Esophagus squamous epithelium (tissue), 5 donors: ENCODE measurements around the gene PABPN1. TPM values are rescaled to one million over a fixed set of nuclear protein-coding genes. Genes with fewer than 3 reads are reported as not detected.
"Not testable (repeated sequence)": the region's sequence is repeated elsewhere in the genome, so short reads cannot be mapped to it uniquely, and the experiment has no call there.

ENCODE experiments used
- DNase-seq: peaks from one replicate; lab custom pipeline; 2025; lab: John Stamatoyannopoulos, UW
- H3K27ac ChIP-seq, 4 donors: fragments of 200-600 bp; sonication (generic); one replicate each; pipeline ENCODE4 v1.5.1; 2016 to 2019; ENCODE audit warnings: mild to moderate bottlenecking in 1 of 4
- H3K27me3 ChIP-seq, 4 donors: fragments of 200-600 bp; sonication (generic); 1 replicate in 3 of 4; 2 replicates in 1 of 4; pipeline versions ENCODE4 v1.5.1 to v1.6.0; 2017 to 2021; ENCODE audit warnings: antibody characterized with exemption in 1 of 4
- H3K36me3 ChIP-seq, 3 donors: fragments of 200-600 bp; sonication (generic); one replicate each; pipeline ENCODE4 v1.5.1; 2016 to 2019
- H3K4me1 ChIP-seq, 3 donors: fragments of 200-600 bp; sonication (generic); one replicate each; pipeline ENCODE4 v1.5.1; 2017 to 2019
- H3K4me3 ChIP-seq, 4 donors: fragments of 200-600 bp; sonication (generic); 1 replicate in 3 of 4; 2 replicates in 1 of 4; pipeline ENCODE4 v1.5.1; 2016 to 2019; ENCODE audit warnings: mild to moderate bottlenecking in 2 of 4, moderate library complexity in 1 of 4
- H3K9me3 ChIP-seq, 3 donors: fragments of 200-600 bp; sonication (generic); one replicate each; pipeline ENCODE4 v1.5.1; 2016 to 2019
- POLR2A ChIP-seq, 4 donors: fragments of 450-650 bp; IDR thresholded peaks; one replicate each; pipeline ENCODE4 v1.6.1; 2017; ENCODE audit warnings: antibody characterized with exemption in 4 of 4, mild to moderate bottlenecking in 4 of 4, moderate library complexity in 3 of 4
- WGBS, 2 donors: methylation state at CpG; one replicate each; pipeline ENCODE4 v1.1.5; 2018; 5-methylcytosine and 5-hydroxymethylcytosine counted together
- intact Hi-C: fragments of 100-400 bp; cut with DNase I; formaldehyde crosslinking; loops from one replicate; pipeline ENCODE4 v1.15.0; 2022
- total RNA-seq, 4 donors: library from RNA; depleted of rRNA; stranded (reverse); fragments of >200 nt; gene quantifications; one replicate each; pipeline ENCODE4 v1.1.0, GENCODE V29; 2016
- TF ChIP-seq, protein P1 (sequence below), 6 experiments: fragments of 450-650 bp in 4 of 6; fragments of 200-600 bp in 2 of 6; sonication (generic) in 2 of 6; IDR thresholded peaks; one replicate each; pipeline ENCODE4 v1.5.1; 2016 to 2019; ENCODE audit warnings: antibody characterized with exemption in 6 of 6, mild to moderate bottlenecking in 4 of 6, moderate library complexity in 4 of 6
- donor health status: DM: yes; HTN: yes; CAD: no.

The PABPN1 gene, protein sequence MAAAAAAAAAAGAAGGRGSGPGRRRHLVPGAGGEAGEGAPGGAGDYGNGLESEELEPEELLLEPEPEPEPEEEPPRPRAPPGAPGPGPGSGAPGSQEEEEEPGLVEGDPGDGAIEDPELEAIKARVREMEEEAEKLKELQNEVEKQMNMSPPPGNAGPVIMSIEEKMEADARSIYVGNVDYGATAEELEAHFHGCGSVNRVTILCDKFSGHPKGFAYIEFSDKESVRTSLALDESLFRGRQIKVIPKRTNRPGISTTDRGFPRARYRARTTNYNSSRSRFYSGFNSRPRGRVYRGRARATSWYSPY
- 10 to 100 TPM; 28.2 to 63.8 (median 51.3) TPM for total RNA-seq

DNA sequence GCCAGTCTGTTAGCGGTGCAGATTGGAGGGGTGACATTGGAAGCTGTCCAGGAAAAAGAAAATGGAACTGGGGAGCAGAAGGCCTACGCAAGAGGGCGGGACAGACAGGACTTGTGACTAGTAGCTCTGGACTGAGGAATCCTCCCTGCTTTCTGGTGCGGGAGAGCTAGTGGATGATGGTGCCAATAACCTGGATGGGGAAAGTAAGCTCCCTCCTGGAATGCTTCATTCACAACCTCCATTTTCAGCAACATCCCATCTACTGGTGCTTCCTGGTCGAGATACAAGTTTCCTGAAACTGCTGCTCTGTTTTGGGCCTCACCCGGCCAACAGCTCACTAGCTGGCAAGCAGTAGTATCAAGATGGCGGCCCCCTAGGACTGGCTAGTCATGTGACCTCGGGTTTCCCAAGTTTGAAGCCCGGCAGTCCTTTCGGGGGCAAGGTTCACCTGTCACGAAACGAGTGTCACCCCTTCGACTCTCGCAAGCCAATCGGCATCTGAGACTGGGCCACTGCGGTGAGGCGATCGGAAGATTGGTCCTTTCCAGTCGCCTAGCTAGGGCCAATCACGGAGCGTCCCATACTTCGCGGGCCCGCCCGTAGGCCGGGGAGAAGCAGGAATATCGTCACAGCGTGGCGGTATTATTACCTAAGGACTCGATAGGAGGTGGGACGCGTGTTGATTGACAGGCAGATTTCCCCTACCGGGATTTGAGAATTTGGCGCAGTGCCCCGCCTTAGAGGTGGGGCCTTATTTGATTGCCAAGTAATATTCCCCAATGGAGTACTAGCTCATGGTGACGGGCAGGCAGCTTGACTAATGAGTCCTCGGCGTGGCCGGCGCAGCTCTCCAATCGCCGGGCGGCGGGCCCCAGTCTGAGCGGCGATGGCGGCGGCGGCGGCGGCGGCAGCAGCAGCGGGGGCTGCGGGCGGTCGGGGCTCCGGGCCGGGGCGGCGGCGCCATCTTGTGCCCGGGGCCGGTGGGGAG lies at the start of gene PABPN1:
Gene PABPN1, plus strand, starts transcription at position 874 of the 988 bp plus-strand sequence. Its CDS starts 13 bp downstream, at position 887.
- peak within 1 kb of the TSS; percentile 94 to 99 (median 95) for H3K4me3 ChIP-seq
- DNase-seq, result peak; percentile 97
- H3K36me3 ChIP-seq, result peaks cover 0 to 50% (median 16%) of the 10 kb centered on the region in 3 donors
- peaks cover 15 to 37% (median 16%) of the 10 kb centered on the region in 3 donors for H3K4me1 ChIP-seq
- TF ChIP-seq, protein P1, sequence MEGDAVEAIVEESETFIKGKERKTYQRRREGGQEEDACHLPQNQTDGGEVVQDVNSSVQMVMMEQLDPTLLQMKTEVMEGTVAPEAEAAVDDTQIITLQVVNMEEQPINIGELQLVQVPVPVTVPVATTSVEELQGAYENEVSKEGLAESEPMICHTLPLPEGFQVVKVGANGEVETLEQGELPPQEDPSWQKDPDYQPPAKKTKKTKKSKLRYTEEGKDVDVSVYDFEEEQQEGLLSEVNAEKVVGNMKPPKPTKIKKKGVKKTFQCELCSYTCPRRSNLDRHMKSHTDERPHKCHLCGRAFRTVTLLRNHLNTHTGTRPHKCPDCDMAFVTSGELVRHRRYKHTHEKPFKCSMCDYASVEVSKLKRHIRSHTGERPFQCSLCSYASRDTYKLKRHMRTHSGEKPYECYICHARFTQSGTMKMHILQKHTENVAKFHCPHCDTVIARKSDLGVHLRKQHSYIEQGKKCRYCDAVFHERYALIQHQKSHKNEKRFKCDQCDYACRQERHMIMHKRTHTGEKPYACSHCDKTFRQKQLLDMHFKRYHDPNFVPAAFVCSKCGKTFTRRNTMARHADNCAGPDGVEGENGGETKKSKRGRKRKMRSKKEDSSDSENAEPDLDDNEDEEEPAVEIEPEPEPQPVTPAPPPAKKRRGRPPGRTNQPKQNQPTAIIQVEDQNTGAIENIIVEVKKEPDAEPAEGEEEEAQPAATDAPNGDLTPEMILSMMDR (IDR thresholded peaks at IDR 0.05), result no peak
- peak in 2 of 4 donors; percentile 4 to 62 for TF ChIP-seq POLR2A (IDR thresholded peaks at IDR 0.05)
- no peaks in the 10 kb centered on the region for H3K9me3 ChIP-seq
- H3K27ac ChIP-seq, result peak within 1 kb of the TSS; percentile 94 to 100 (median 99)
- no peaks in the 10 kb centered on the region for H3K27me3 ChIP-seq
- intact Hi-C loops, result no loop called here
- 19 to 35% methylated on average over 7 to 15 of the region's 63 CpGs for WGBS, 2 donors

DNA sequence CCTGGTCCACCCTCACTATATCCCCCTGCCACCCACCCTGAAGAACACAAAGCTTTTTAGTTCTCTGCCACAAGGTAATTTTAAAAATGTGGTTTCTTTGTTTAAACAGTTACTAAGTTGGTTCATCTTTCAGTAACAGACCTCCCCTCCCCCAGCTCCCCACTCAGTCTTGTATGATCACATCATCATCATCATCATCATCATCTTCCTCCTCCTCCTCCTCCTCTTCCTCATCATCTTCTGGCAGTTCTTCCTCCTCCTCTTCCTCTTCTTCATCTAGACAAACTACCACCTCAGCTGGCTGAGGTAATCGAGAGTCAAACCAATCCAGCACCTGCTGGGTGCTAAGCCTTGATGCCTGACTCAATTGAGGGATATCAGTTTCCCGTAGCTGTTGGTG lies 45.8 kb upstream of the PABPN1 start:
- H3K4me3 ChIP-seq, result no peak overlapping the region
- WGBS, 2 donors, result 80 to 89% methylated on average over 1 to 2 of the region's 2 CpGs
- peak overlapping the region in 1 of 4 donors; percentile 47 for H3K27ac ChIP-seq
- DNase-seq, result no peak
- intact Hi-C loops, result no loop called here
- H3K27me3 ChIP-seq, result no peaks in the 10 kb centered on the region
- TF ChIP-seq, protein P1 (IDR thresholded peaks at IDR 0.05), result no peak
- TF ChIP-seq POLR2A (IDR thresholded peaks at IDR 0.05), result no peak
- no peaks in the 10 kb centered on the region for H3K4me1 ChIP-seq
- no peaks in the 10 kb centered on the region for H3K9me3 ChIP-seq
- peaks cover 0 to 18% (median 0%) of the 10 kb centered on the region in 3 donors for H3K36me3 ChIP-seq

DNA sequence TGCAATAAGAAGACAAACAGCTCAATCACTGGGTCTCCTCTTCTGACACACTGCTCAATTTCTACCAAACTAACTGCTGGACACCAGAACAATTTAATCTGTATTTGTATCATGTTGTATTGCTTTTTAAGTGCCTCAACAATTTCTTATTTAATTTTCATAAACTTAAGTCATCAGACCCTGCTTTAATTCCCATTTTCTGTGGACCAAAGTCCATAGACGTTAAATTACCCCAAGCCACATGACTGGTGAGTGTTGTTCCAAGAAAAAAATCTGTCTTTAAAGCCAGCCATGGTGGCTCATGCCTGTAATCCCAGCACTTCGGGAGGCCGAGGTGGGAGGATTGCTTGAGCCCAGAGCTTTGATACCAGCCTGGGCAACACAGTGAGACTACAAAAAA lies 44.1 kb upstream of the PABPN1 start:
- Histone ChIP-seq H3K27me3 (no peaks in the 10 kb centered on the region), H3K9me3 (no peaks in the 10 kb centered on the region), H3K27ac (no peak overlapping the region), H3K4me3 (no peak overlapping the region), H3K36me3 (peaks cover 0 to 26% (median 0%) of the 10 kb centered on the region in 3 donors), H3K4me1 (no peaks in the 10 kb centered on the region)
- intact Hi-C loops, result no loop called here
- 78 to 82% methylated on average over 3 of the region's 3 CpGs for WGBS, 2 donors
- DNase-seq, result no peak
- no peak for TF ChIP-seq POLR2A (IDR thresholded peaks at IDR 0.05)
- TF ChIP-seq, protein P1 (IDR thresholded peaks at IDR 0.05), result no peak

DNA sequence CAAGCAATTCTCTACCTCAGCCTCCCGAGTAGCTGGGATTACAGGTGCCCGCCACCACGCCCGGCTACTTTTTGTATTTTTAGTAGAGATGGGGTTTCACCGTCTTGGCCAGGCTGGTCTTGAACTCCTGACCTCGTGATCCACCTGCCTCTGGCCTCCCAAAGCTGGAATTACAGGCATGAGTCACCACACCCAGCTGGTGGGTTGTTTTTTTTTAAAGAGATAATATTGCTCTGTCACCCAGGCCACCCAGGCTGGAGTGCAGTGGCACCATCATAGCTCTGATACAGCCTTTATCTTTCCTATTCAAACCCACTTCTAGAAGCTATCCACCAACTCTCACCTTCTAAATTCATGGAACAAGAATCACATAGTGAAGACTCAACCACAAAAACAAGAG lies 43.3 kb upstream of the PABPN1 start:
- H3K27me3 ChIP-seq, H3K27ac ChIP-seq, H3K9me3 ChIP-seq, intact Hi-C loops, H3K4me3 ChIP-seq, DNase-seq, H3K4me1 ChIP-seq: not testable (repeated sequence)
- H3K36me3 ChIP-seq, result peaks cover 0 to 33% (median 0%) of the 10 kb centered on the region in 3 donors
- WGBS, 2 donors, result 85 to 86% methylated on average over 6 of the region's 6 CpGs

DNA sequence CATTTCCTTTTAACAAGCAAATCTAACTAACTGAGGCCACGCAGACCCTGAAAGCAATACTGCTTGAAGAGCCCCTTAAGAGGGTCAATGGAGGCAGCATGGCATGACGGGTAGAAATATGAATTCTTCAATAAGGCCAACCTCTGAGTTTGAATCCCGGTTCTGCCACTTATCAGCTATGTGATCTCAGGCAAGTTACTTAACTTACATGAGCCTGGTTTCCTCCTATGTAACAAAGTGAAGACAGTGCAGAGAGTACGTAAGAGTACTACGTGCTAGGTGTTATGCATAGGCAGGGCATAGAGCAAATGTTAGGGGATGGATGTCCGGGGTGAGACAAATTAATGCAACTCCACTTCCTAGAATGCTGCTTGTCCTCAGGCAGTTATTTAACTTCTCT lies 40.0 kb upstream of the PABPN1 start:
- TF ChIP-seq POLR2A (IDR thresholded peaks at IDR 0.05), result no peak
- TF ChIP-seq, protein P1 (IDR thresholded peaks at IDR 0.05), result no peak
- H3K4me1 ChIP-seq, result peaks cover 9 to 27% (median 10%) of the 10 kb centered on the region in 3 donors
- 94 to 95% methylated on average over 6 of the region's 6 CpGs for WGBS, 2 donors
- intact Hi-C loops, result no loop called here
- DNase-seq, result no peak
- H3K9me3 ChIP-seq, result no peaks in the 10 kb centered on the region
- no peaks in the 10 kb centered on the region for H3K27me3 ChIP-seq
- H3K36me3 ChIP-seq, result peaks cover 0 to 27% (median 0%) of the 10 kb centered on the region in 3 donors
- H3K4me3 ChIP-seq, result no peak overlapping the region
- no peak overlapping the region for H3K27ac ChIP-seq
